IPS-15b (cell line): ENCODE measurements around the gene SHISA4.
A peak's percentile ranks its signal among the peaks of the same experiment; 100 is the strongest.
"Not testable (repeated sequence)": the region's sequence is repeated elsewhere in the genome, so short reads cannot be mapped to it uniquely, and the experiment has no call there.

Experiments
- H3K27me3 ChIP-seq: one replicate; pipeline ENCODE4 v1.6.1; 2013; ENCODE audit warnings: low read length; ENCODE audit not compliant: control insufficient read depth, insufficient read depth
- H3K36me3 ChIP-seq: one replicate; pipeline ENCODE4 v1.6.1; 2013; ENCODE audit warnings: low read length; ENCODE audit not compliant: control insufficient read depth, insufficient read depth
- H3K4me1 ChIP-seq: one replicate; pipeline ENCODE4 v1.6.1; 2013; ENCODE audit warnings: mild to moderate bottlenecking, low read length; ENCODE audit not compliant: control insufficient read depth, insufficient read depth
- H3K4me3 ChIP-seq: one replicate; pipeline ENCODE4 v1.5.1; 2013; ENCODE audit warnings: low read depth, low read length
- H3K9ac ChIP-seq: one replicate; pipeline ENCODE4 v1.6.1; 2013; ENCODE audit warnings: low read depth, mild to moderate bottlenecking, low read length
- H3K9me3 ChIP-seq: one replicate; pipeline ENCODE4 v1.6.1; 2013; ENCODE audit warnings: mild to moderate bottlenecking, low read length; ENCODE audit not compliant: control insufficient read depth, insufficient read depth

The SHISA4 gene, protein sequence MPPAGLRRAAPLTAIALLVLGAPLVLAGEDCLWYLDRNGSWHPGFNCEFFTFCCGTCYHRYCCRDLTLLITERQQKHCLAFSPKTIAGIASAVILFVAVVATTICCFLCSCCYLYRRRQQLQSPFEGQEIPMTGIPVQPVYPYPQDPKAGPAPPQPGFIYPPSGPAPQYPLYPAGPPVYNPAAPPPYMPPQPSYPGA

DNA sequence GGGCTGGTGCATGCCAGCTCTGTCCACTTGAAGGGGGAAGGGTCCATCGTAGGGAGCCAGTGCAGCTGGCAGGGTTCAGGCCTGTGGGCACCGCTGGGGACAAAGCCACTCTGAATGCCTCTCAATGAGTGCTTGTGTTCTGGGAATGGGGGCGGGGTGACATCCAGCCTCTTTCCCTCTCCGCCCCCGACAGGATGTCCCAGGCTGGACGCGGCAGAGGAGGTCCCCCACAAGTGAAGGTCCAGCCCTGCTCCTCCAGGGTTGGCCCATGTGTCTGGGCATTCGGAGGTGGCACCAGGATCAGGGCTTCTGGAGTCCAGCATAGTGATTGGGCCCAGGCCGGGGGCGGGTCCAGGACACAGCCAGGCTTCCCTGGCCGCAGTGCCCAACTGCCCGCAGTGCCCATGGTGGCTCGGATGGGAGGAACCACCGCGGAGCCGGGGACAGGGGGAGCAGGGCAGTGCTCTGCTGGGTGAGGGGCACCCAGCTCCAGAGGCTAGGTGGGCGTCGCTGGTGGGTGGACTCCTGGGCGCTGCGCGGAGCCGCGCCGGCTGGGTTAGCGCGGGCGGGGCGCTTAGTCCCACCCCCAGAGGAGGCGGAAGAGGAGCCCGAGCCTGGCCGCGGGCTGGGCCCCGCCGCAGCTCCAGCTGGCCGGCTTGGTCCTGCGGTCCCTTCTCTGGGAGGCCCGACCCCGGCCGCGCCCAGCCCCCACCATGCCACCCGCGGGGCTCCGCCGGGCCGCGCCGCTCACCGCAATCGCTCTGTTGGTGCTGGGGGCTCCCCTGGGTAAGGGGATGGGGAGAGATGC, at the start of gene SHISA4:
TSS of gene SHISA4 (plus strand) at position 617 of the 808 bp plus-strand sequence. CDS start at position 714, 97 bp downstream.
- Histone ChIP-seq H3K4me1 (peaks cover 9% of the 10 kb centered on the region), H3K36me3 (peaks cover 4% of the 10 kb centered on the region), H3K27me3 (peaks cover 30% of the 10 kb centered on the region), H3K9ac (peak within 1 kb of the TSS; percentile 79), H3K4me3 (peak within 1 kb of the TSS; percentile 87), H3K9me3 (no peaks in the 10 kb centered on the region)

- not testable (repeated sequence) for H3K9me3 ChIP-seq, H3K27me3 ChIP-seq, H3K36me3 ChIP-seq, H3K4me3 ChIP-seq, H3K9ac ChIP-seq
- peaks cover 21% of the 10 kb centered on the region for H3K4me1 ChIP-seq
Measured at GRCh38 chr1:201839089-201839488, 49.6 kb upstream of the SHISA4 start.

GRCh38 chr1:201840055-201840454, 48.6 kb upstream of the SHISA4 start:
- H3K9me3 ChIP-seq: no peaks in the 10 kb centered on the region

GRCh38 chr1:201840490-201840889, 48.2 kb upstream of the SHISA4 start:
- Histone ChIP-seq H3K4me3 (no peak overlapping the region), H3K36me3 (no peaks in the 10 kb centered on the region), H3K4me1 (peaks cover 21% of the 10 kb centered on the region), H3K9me3 (no peaks in the 10 kb centered on the region), H3K9ac (no peak overlapping the region), H3K27me3 (no peaks in the 10 kb centered on the region)

More at GRCh38 chr1:201840055-201840454, 48.6 kb upstream of the SHISA4 start:
- Histone ChIP-seq H3K9ac (no peak overlapping the region), H3K36me3 (no peaks in the 10 kb centered on the region), H3K4me3 (no peak overlapping the region), H3K4me1 (peaks cover 21% of the 10 kb centered on the region), H3K27me3 (no peaks in the 10 kb centered on the region)

DNA sequence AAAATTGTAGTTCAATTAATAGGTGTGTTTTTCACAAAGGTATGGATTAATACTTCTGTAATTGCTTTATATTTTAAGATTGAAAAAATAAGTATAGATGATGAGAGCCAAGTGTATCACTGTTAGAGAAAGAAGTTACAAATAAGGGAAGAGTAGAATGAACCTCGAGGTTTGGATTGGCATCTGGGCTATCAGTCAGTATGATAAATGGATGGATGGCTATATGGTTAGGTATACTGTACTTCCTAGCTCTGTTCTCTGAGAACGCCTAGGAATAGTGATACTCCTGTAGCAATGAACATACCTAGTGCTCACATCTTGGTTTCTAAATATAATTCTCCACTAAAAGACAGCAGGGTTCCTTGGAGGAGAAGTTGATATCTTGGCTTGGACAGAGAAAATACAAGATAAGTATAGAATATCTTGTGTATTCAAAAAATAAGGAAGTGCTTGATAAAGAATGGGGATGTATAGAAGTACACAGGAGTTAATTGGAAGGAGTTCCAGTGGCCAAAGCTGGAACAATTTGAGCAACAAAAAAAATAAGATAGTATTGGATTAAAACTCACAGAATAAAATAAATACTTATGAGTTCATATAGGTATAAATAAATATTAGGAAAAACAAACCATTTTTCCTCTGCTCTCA, 47.3 kb upstream of the SHISA4 start:
- peaks cover 21% of the 10 kb centered on the region for H3K4me1 ChIP-seq
- H3K4me3 ChIP-seq: no peak overlapping the region
- H3K9me3 ChIP-seq: no peaks in the 10 kb centered on the region
- H3K36me3 ChIP-seq: no peaks in the 10 kb centered on the region
- no peak overlapping the region for H3K9ac ChIP-seq
- H3K27me3 ChIP-seq: no peaks in the 10 kb centered on the region

GRCh38 chr1:201842472-201843027, 46.1 kb upstream of the SHISA4 start:
- peaks cover 3% of the 10 kb centered on the region for H3K36me3 ChIP-seq
- H3K9ac ChIP-seq: no peak overlapping the region
- H3K27me3 ChIP-seq: no peaks in the 10 kb centered on the region
- peaks cover 21% of the 10 kb centered on the region for H3K4me1 ChIP-seq
- no peak overlapping the region for H3K4me3 ChIP-seq
- no peaks in the 10 kb centered on the region for H3K9me3 ChIP-seq

DNA sequence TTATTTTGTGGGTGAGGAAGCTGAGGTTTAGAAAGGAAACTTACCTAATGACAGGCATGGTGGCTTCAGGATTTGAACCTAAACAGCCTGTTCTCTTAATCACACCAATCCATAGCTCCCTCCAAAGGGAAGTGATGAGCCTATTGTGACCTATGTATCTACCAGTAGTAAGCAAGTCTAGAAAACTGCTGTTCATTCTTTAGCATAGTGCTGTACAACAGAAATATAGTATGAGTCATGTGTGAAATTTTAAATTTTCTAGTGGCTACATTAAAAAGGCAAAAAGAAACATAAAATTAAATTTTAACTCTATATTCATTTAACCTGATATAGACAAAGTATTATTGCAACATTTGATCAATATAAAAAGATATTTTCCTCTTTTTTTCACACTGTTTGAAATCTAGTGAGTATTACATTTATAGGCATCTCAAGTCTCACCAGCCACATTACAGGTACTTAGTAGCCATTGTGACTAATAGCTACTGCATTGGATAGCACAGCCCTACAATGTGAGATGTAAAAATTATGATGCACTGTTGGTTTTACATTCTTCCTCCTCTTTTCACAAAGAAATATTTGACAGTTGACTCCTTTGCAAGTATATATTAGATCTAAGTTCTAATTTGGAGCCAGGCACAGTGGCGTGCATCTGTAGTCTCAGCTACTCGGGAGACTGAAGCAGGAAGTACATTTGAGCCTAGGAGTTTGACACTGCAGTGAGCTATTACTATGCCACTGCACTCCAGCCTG, 43.2 kb upstream of the SHISA4 start:
- Histone ChIP-seq H3K4me1 (peaks cover 19% of the 10 kb centered on the region), H3K9me3 (no peaks in the 10 kb centered on the region), H3K27me3 (no peaks in the 10 kb centered on the region), H3K36me3 (peaks cover 20% of the 10 kb centered on the region), H3K4me3 (no peak overlapping the region), H3K9ac (no peak overlapping the region)

DNA sequence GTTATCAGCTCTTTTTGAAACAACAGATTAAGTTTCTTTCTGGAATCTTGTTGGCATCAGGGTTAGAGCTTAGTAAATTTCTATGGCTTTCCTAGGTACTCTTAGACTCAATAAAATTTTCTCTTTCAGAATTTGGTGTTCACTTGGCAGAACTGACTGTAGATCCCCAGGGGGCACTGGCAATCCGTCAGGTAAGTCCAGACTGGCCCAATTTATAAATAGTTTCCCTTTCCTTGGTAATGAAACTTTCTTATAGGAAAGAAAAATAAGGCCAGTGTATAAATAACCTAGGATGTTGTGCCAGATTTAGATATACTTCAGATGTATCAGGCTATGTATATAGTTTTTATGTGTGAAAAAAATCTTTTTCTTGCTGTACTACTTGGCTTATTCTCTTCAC, 41.5 kb upstream of the SHISA4 start:
- no peak overlapping the region for H3K4me3 ChIP-seq
- H3K9me3 ChIP-seq: no peaks in the 10 kb centered on the region
- peaks cover 28% of the 10 kb centered on the region for H3K36me3 ChIP-seq
- no peaks in the 10 kb centered on the region for H3K27me3 ChIP-seq
- H3K4me1 ChIP-seq: peaks cover 6% of the 10 kb centered on the region
- H3K9ac ChIP-seq: no peak overlapping the region

DNA sequence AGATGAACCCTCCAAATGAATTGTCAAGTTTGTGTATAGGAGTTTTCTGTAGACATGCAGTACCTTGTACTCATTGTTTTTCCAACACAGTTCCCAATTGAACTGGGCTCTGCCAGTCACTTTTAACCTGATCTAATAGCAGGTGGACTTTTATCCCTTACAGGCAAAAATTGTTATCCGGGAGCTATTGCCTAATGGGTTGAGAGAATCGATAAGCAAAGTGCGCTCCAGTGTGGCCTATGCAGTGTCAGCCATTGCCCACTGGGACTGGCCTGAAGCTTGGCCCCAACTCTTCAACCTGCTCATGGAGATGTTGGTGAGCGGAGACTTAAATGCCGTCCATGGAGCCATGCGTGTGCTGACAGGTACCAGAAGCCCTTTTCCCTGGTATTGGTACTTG, 40.5 kb upstream of the SHISA4 start:
- no peaks in the 10 kb centered on the region for H3K4me1 ChIP-seq
- no peak overlapping the region for H3K4me3 ChIP-seq
- peaks cover 36% of the 10 kb centered on the region for H3K36me3 ChIP-seq
- no peaks in the 10 kb centered on the region for H3K27me3 ChIP-seq
- H3K9me3 ChIP-seq: no peaks in the 10 kb centered on the region
- H3K9ac ChIP-seq: no peak overlapping the region

DNA sequence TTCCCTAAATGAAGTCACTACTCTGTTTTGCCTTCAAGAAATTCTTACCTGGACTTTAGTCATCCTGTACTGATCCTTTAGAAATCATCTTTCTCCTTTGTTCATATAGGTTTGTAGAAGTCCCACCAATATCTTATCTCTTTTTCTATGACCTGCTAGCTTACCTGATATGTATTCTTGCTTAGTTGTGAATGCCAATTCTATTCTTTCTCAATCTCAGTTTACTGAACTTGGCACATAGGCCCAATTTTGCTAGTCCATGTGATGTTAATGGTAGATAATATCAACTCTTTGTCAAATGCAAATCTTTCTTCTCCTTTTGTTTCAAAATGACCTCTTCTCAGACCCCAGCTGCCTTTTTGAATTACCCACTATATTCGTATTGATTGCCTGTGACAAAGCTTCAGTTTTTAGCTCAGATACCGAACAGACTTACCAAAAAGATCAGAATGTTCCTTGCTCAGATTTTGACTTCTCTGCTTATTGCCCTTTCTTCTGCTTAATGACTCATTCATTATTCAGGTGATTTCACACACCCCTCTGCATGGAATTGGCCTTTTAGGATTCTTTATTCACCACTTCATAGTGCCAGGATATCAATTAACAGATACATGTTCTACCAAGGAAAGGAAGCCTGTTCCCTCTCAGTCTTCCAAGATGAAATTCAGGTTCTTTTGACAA, 39.2 kb upstream of the SHISA4 start:
- Histone ChIP-seq H3K36me3 (peaks cover 45% of the 10 kb centered on the region), H3K27me3 (no peaks in the 10 kb centered on the region), H3K4me3 (no peak overlapping the region), H3K4me1 (no peaks in the 10 kb centered on the region), H3K9ac (no peak overlapping the region), H3K9me3 (no peaks in the 10 kb centered on the region)

DNA sequence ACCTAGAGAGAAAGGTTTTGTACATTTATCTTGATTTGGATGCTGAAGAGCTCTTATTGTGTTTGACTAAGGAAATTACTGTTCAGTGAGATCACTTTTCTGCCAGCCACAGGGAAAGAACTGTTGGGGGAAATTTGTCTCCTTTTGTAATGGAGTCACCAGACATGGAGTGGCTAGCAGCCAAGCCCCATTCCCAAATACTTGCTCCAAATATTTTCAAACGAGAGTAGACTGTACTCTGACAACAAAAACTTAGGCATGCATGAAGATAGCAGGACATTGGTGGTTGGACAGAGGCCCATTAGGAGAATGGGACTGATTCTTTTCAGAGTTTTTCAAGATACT, 38.7 kb upstream of the SHISA4 start:
- Histone ChIP-seq H3K4me3 (no peak overlapping the region), H3K4me1 (no peaks in the 10 kb centered on the region), H3K9me3 (no peaks in the 10 kb centered on the region), H3K36me3 (peaks cover 50% of the 10 kb centered on the region), H3K27me3 (no peaks in the 10 kb centered on the region), H3K9ac (no peak overlapping the region)
